Activated naive CD8-positive, alpha-beta T cell treated with anti-CD3 and anti-CD28 coated beads, Interleukin-2, amount 10 ng/mL, durations not matched to agents 7 days and 5 days (primary cell): ENCODE measurements around the gene SCG5. TPM values are rescaled to one million over a fixed set of nuclear protein-coding genes. Genes with fewer than 3 reads are reported as not detected.
A peak's percentile ranks its signal among the peaks of the same experiment; 100 is the strongest.

ENCODE experiments used
- ATAC-seq: fragments of 150-1000 bp; cut with Tn5 transposase; one replicate; pipeline ENCODE4 v1.10.0; 2021; ENCODE audit warnings: low read depth, moderate library complexity
- POLR2A ChIA-PET: fragments of 350-600 bp; sonication (Branson Sonifier 250); formaldehyde crosslinking; loops from one replicate; lab custom pipeline; 2021; ENCODE audit warnings: antibody characterized with exemption; lab: Charles Lee
- DNase-seq: peaks from one replicate; pipeline ENCODE4 v3.0.0; 2021
- H3K27ac Mint-ChIP-seq: one replicate; pipeline ENCODE4 v1.8.0; 2022; ENCODE audit warnings: mild to moderate bottlenecking, mixed read lengths
- H3K27me3 Mint-ChIP-seq: one replicate; pipeline ENCODE4 v1.8.0; 2022; ENCODE audit warnings: mild to moderate bottlenecking, moderate library complexity, mixed read lengths
- H3K36me3 Mint-ChIP-seq: one replicate; pipeline ENCODE4 v1.8.0; 2021; ENCODE audit warnings: mild to moderate bottlenecking, mixed read lengths
- H3K4me1 Mint-ChIP-seq: one replicate; pipeline ENCODE4 v1.8.0; 2021; ENCODE audit warnings: mixed read lengths
- H3K4me3 Mint-ChIP-seq: one replicate; pipeline ENCODE4 v1.8.0; 2022; ENCODE audit warnings: mild to moderate bottlenecking, moderate library complexity, mixed read lengths
- H3K9me3 Mint-ChIP-seq: one replicate; pipeline ENCODE4 v1.8.0; 2021; ENCODE audit warnings: mixed read lengths
- total RNA-seq, 2 experiments: library from RNA; stranded (reverse); gene quantifications; one replicate each; pipeline ENCODE4 v1.2.3, GENCODE V29; 2021

SCG5 gene
- total RNA-seq, 2 experiments from 2014 or later, result 2.7 to 2.8 TPM

DNA sequence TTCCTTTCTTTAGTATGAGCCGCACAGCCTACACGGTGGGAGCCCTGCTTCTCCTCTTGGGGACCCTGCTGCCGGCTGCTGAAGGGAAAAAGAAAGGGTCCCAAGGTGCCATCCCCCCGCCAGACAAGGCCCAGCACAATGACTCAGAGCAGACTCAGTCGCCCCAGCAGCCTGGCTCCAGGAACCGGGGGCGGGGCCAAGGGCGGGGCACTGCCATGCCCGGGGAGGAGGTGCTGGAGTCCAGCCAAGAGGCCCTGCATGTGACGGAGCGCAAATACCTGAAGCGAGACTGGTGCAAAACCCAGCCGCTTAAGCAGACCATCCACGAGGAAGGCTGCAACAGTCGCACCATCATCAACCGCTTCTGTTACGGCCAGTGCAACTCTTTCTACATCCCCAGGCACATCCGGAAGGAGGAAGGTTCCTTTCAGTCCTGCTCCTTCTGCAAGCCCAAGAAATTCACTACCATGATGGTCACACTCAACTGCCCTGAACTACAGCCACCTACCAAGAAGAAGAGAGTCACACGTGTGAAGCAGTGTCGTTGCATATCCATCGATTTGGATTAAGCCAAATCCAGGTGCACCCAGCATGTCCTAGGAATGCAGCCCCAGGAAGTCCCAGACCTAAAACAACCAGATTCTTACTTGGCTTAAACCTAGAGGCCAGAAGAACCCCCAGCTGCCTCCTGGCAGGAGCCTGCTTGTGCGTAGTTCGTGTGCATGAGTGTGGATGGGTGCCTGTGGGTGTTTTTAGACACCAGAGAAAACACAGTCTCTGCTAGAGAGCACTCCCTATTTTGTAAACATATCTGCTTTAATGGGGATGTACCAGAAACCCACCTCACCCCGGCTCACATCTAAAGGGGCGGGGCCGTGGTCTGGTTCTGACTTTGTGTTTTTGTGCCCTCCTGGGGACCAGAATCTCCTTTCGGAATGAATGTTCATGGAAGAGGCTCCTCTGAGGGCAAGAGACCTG lies 89.5 kb downstream of the SCG5 start:
- peaks cover 3% of the 10 kb centered on the region for H3K9me3 Mint-ChIP-seq
- H3K27ac Mint-ChIP-seq, result no peak overlapping the region
- ATAC-seq, result peak; percentile 39
- no peak overlapping the region for H3K4me3 Mint-ChIP-seq
- DNase-seq, result peak; percentile 32
- no peaks in the 10 kb centered on the region for H3K4me1 Mint-ChIP-seq
- POLR2A ChIA-PET, result no interaction called here
- H3K27me3 Mint-ChIP-seq, result peaks cover 55% of the 10 kb centered on the region
- H3K36me3 Mint-ChIP-seq, result no peaks in the 10 kb centered on the region

GRCh38 chr15:32732574-32733157 lies 91.2 kb downstream of the SCG5 start:
- Mint-ChIP-seq H3K27ac (no peak overlapping the region), H3K36me3 (no peaks in the 10 kb centered on the region), H3K4me3 (no peak overlapping the region), H3K27me3 (peaks cover 54% of the 10 kb centered on the region), H3K4me1 (no peaks in the 10 kb centered on the region), H3K9me3 (no peaks in the 10 kb centered on the region)
- no peak for DNase-seq
- POLR2A ChIA-PET, result no interaction called here
- no peak for ATAC-seq

- Mint-ChIP-seq H3K4me3 (no peak overlapping the region), H3K27ac (no peak overlapping the region), H3K4me1 (no peaks in the 10 kb centered on the region), H3K36me3 (no peaks in the 10 kb centered on the region), H3K9me3 (no peaks in the 10 kb centered on the region), H3K27me3 (peaks cover 50% of the 10 kb centered on the region)
- no peak for ATAC-seq
- POLR2A ChIA-PET, result no interaction called here
- DNase-seq, result no peak
Observed at GRCh38 chr15:32733281-32733680, 91.8 kb downstream of the SCG5 start.

- no peak for ATAC-seq
- peaks cover 47% of the 10 kb centered on the region for H3K27me3 Mint-ChIP-seq
- no peaks in the 10 kb centered on the region for H3K4me1 Mint-ChIP-seq
- no peaks in the 10 kb centered on the region for H3K36me3 Mint-ChIP-seq
- H3K4me3 Mint-ChIP-seq, result no peak overlapping the region
- POLR2A ChIA-PET, result no interaction called here
- no peak overlapping the region for H3K27ac Mint-ChIP-seq
- DNase-seq, result no peak
- H3K9me3 Mint-ChIP-seq, result no peaks in the 10 kb centered on the region
Observed at GRCh38 chr15:32735989-32736700, 94.6 kb downstream of the SCG5 start.

DNA sequence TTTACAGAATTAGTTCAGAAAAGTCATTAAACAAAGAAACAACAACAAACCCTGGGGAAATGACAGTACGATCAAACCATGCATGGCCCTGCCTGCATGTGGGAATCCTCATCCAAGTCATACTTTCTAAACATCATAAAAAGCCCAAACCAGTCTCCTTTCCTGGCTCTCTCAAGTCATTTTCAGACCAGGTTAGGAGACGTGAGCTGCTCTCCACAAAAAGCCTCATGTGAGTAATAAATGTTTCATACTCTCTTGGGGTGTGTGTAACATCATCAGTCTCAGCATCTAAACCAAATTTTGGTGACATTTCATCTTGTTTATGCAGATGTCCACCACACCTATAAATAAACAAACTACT lies 95.2 kb downstream of the SCG5 start:
- no peak for DNase-seq
- ATAC-seq, result no peak
- no peak overlapping the region for H3K27ac Mint-ChIP-seq
- H3K4me3 Mint-ChIP-seq, result no peak overlapping the region
- H3K9me3 Mint-ChIP-seq, result no peaks in the 10 kb centered on the region
- POLR2A ChIA-PET, result no interaction called here
- H3K36me3 Mint-ChIP-seq, result no peaks in the 10 kb centered on the region
- H3K4me1 Mint-ChIP-seq, result no peaks in the 10 kb centered on the region
- peaks cover 42% of the 10 kb centered on the region for H3K27me3 Mint-ChIP-seq

GRCh38 chr15:32737304-32737703 lies 95.8 kb downstream of the SCG5 start:
- POLR2A ChIA-PET, result no interaction called here
- H3K27me3 Mint-ChIP-seq, result peaks cover 42% of the 10 kb centered on the region
- H3K4me3 Mint-ChIP-seq, result no peak overlapping the region
- no peak overlapping the region for H3K27ac Mint-ChIP-seq
- DNase-seq (no peak), ATAC-seq (no peak)
- no peaks in the 10 kb centered on the region for H3K4me1 Mint-ChIP-seq
- H3K9me3 Mint-ChIP-seq, result no peaks in the 10 kb centered on the region
- H3K36me3 Mint-ChIP-seq, result no peaks in the 10 kb centered on the region

- ATAC-seq (no peak), DNase-seq (no peak)
- Mint-ChIP-seq H3K27ac (no peak overlapping the region), H3K4me3 (no peak overlapping the region), H3K36me3 (no peaks in the 10 kb centered on the region), H3K4me1 (no peaks in the 10 kb centered on the region), H3K9me3 (peaks cover 2% of the 10 kb centered on the region), H3K27me3 (peaks cover 46% of the 10 kb centered on the region)
- POLR2A ChIA-PET, result no interaction called here
Observed at GRCh38 chr15:32738666-32739065, 97.2 kb downstream of the SCG5 start.

- H3K27ac Mint-ChIP-seq, result no peak overlapping the region
- POLR2A ChIA-PET, result no interaction called here
- H3K27me3 Mint-ChIP-seq, result peaks cover 42% of the 10 kb centered on the region
- ATAC-seq (no peak), DNase-seq (no peak)
- H3K4me3 Mint-ChIP-seq, result no peak overlapping the region
- no peaks in the 10 kb centered on the region for H3K36me3 Mint-ChIP-seq
- no peaks in the 10 kb centered on the region for H3K4me1 Mint-ChIP-seq
- peaks cover 2% of the 10 kb centered on the region for H3K9me3 Mint-ChIP-seq
Observed at GRCh38 chr15:32739522-32740063, 98.1 kb downstream of the SCG5 start.

GRCh38 chr15:32743411-32744140 lies 102.1 kb downstream of the SCG5 start:
- Mint-ChIP-seq H3K27me3 (peaks cover 26% of the 10 kb centered on the region), H3K4me3 (no peak overlapping the region), H3K36me3 (no peaks in the 10 kb centered on the region), H3K9me3 (peaks cover 2% of the 10 kb centered on the region), H3K4me1 (no peaks in the 10 kb centered on the region), H3K27ac (no peak overlapping the region)
- DNase-seq (no peak), ATAC-seq (no peak)
- POLR2A ChIA-PET, result interaction anchor here (0.6 kb wide), 1 partner anchor 62 kb away, joined by 3 read pairs; no protein-coding TSS in a partner anchor

- H3K9me3 Mint-ChIP-seq, result peaks cover 2% of the 10 kb centered on the region
- no peak overlapping the region for H3K27ac Mint-ChIP-seq
- H3K27me3 Mint-ChIP-seq, result peaks cover 15% of the 10 kb centered on the region
- ATAC-seq, result no peak
- H3K4me1 Mint-ChIP-seq, result no peaks in the 10 kb centered on the region
- no peak for DNase-seq
- no peaks in the 10 kb centered on the region for H3K36me3 Mint-ChIP-seq
- no peak overlapping the region for H3K4me3 Mint-ChIP-seq
- POLR2A ChIA-PET, result interaction anchor here (0.5 kb wide), 1 partner anchor 76 kb away, joined by 4 read pairs; no protein-coding TSS in a partner anchor
Observed at GRCh38 chr15:32746116-32746857, 104.8 kb downstream of the SCG5 start.
